Measurements from ENCODE around the gene ANKRD63. TPM values are rescaled to one million over a fixed set of nuclear protein-coding genes. Genes with fewer than 3 reads are reported as not detected.

Gene ANKRD63
- total and polyA plus RNA-seq, 9 of the 15 experiments (the other 6 are each of a cell fraction or from before 2014, with no cell fraction given) = 1.3 to 2.0 (median 1.8) TPM; not detected in 6

GRCh38 chr15:40238532-40239403 is 44.1 kb downstream of the ANKRD63 start, which contains the start of gene PAK6 (continued):
- no peak for TF ChIP-seq PCBP1 (IDR thresholded peaks at IDR 0.05; ENCODE audit: low read depth, low read length, poor library complexity, severe bottlenecking)
- TF ChIP-seq CGGBP1 (CRISPR knock-in tag; IDR thresholded peaks at IDR 0.05) = no peak
- no peak for TF ChIP-seq SMC3 (conservative IDR thresholded peaks at IDR 0.05; ENCODE audit: insufficient read depth, low read depth, low read length)
- peak; percentile 64 for TF ChIP-seq RFX1 (IDR thresholded peaks at IDR 0.05)
- TF ChIP-seq ZNF77 (CRISPR knock-in tag; IDR thresholded peaks at IDR 0.05) = no peak
- TF ChIP-seq RBBP5 (IDR thresholded peaks at IDR 0.05; ENCODE audit: borderline replicate concordance, insufficient read depth, low read length, poor library complexity, severe bottlenecking) = peak; percentile 24
- TF ChIP-seq ETV6 (IDR thresholded peaks at IDR 0.05; ENCODE audit: borderline replicate concordance in 1 of 2, low read depth in 2 of 2, low read length in 1 of 2) = no peak
- TF ChIP-seq ETV6 (CRISPR knock-in tag; IDR thresholded peaks at IDR 0.05; ENCODE audit: borderline replicate concordance) = no peak
- 0 out of 2 replicates have a peak, but pooled peaks have one; percentile 37 for TF ChIP-seq ZEB2 (IDR thresholded peaks at IDR 0.05)
- peak in 1 of 2 experiments; percentile 33 for TF ChIP-seq E2F6 (IDR thresholded peaks at IDR 0.05; ENCODE audit: borderline replicate concordance in 1 of 2, extremely low read depth in 1 of 2, insufficient read depth in 1 of 2, insufficient read length in 1 of 2, low read depth in 1 of 2, low read length in 1 of 2, poor library complexity in 1 of 2, severe bottlenecking in 1 of 2)
- peak; percentile 51; the same call in 1 of the 2 replicates for TF ChIP-seq RB1 (IDR thresholded peaks at IDR 0.05; ENCODE audit: low read depth)
- peak; percentile 61 for TF ChIP-seq CTBP1 (IDR thresholded peaks at IDR 0.05; ENCODE audit: borderline replicate concordance)
- TF ChIP-seq POLR2G (IDR thresholded peaks at IDR 0.05; ENCODE audit: low read depth, low read length) = peak; percentile 50
- TF ChIP-seq REST (IDR thresholded peaks at IDR 0.05; ENCODE audit: borderline replicate concordance) = peak; percentile 53
- no peak for TF ChIP-seq REST (CRISPR knock-in tag; IDR thresholded peaks at IDR 0.05; ENCODE audit: low read depth)
- no peak for TF ChIP-seq SMAD2 (IDR thresholded peaks at IDR 0.05; ENCODE audit: low read depth, low read length)
- TF ChIP-seq ZFX (CRISPR knock-in tag; IDR thresholded peaks at IDR 0.05) = peak; percentile 35; the same call in 1 of the 2 replicates
- peak; percentile 88 for TF ChIP-seq FOSL1 (tag; conservative IDR thresholded peaks at IDR 0.05)

All from K562 (cell line).